ENCODE results near the gene OR56A5.
"Not testable (repeated sequence)": the region's sequence is repeated elsewhere in the genome, so short reads cannot be mapped to it uniquely, and the experiment has no call there.

Gene OR56A5

GRCh38 chr11:5973530-5973929 is 5.2 kb upstream of the OR56A5 start:
- Histone ChIP-seq H3K4me1 (ENCODE audit: control insufficient read depth, low read depth, low read length) (no peaks in the 10 kb centered on the region), H3K4me3 (ENCODE audit: low read length) (no peak overlapping the region), H4K8ac (ENCODE audit: low read depth, low read length) (no peak overlapping the region), H3K79me1 (ENCODE audit: low read length) (no peaks in the 10 kb centered on the region), H3K27me3 (ENCODE audit: insufficient read depth, low read length, poor library complexity) (no peaks in the 10 kb centered on the region), H2BK120ac (ENCODE audit: low read depth, low read length) (no peak overlapping the region), H2AK5ac (ENCODE audit: low read length) (no peak overlapping the region), H3K36me3 (ENCODE audit: control insufficient read depth, insufficient read depth, low read length) (no peaks in the 10 kb centered on the region), H3K9ac (ENCODE audit: low read length) (no peak overlapping the region), H3K56ac (ENCODE audit: low read length) (no peak overlapping the region), H3K27ac (ENCODE audit: low read depth, low read length) (no peak overlapping the region), H2BK15ac (replicated peaks; ENCODE audit: low read depth) (no peak overlapping the region), H3K23ac (ENCODE audit: low read length) (no peak overlapping the region), H3K18ac (ENCODE audit: low read length) (no peak overlapping the region), H2BK5ac (ENCODE audit: low read length) (no peak overlapping the region), H3K4ac (ENCODE audit: low read depth, low read length) (no peak overlapping the region), H3K79me2 (ENCODE audit: control insufficient read depth, insufficient read depth, low read length) (no peaks in the 10 kb centered on the region), H4K5ac (ENCODE audit: low read length) (no peak overlapping the region), H3K4me2 (ENCODE audit: low read length) (no peak overlapping the region)
- WGBS (ENCODE audit: extremely low coverage, insufficient coverage, low lambda C conversion rate), result no CpG with 5 or more reads among the region's 1 CpG
- no peak for DNase-seq

GRCh38 chr11:5967708-5968107 is 586 bp downstream of the OR56A5 start:
- no peak overlapping the region for H2BK5ac ChIP-seq (ENCODE audit: low read length)
- H3K9ac ChIP-seq (ENCODE audit: low read length), result no peak overlapping the region
- no peak overlapping the region for H4K5ac ChIP-seq (ENCODE audit: low read length)
- H3K4me3 ChIP-seq (ENCODE audit: low read length), result no peak overlapping the region
- DNase-seq, result no peak
- H3K23ac ChIP-seq (ENCODE audit: low read length), result no peak overlapping the region
- H2BK15ac ChIP-seq (replicated peaks; ENCODE audit: low read depth), result no peak overlapping the region
- no peaks in the 10 kb centered on the region for H3K36me3 ChIP-seq (ENCODE audit: control insufficient read depth, insufficient read depth, low read length)
- no peak overlapping the region for H3K56ac ChIP-seq (ENCODE audit: low read length)
- no peaks in the 10 kb centered on the region for H3K79me1 ChIP-seq (ENCODE audit: low read length)
- no peak overlapping the region for H4K8ac ChIP-seq (ENCODE audit: low read depth, low read length)
- no peak overlapping the region for H3K18ac ChIP-seq (ENCODE audit: low read length)
- no peaks in the 10 kb centered on the region for H3K79me2 ChIP-seq (ENCODE audit: control insufficient read depth, insufficient read depth, low read length)
- H2AK5ac ChIP-seq (ENCODE audit: low read length), result no peak overlapping the region
- no peak overlapping the region for H3K27ac ChIP-seq (ENCODE audit: low read depth, low read length)
- H3K27me3 ChIP-seq (ENCODE audit: insufficient read depth, low read length, poor library complexity), result no peaks in the 10 kb centered on the region
- H3K4ac ChIP-seq (ENCODE audit: low read depth, low read length), result no peak overlapping the region
- no CpG with 5 or more reads among the region's 3 CpGs for WGBS (ENCODE audit: extremely low coverage, insufficient coverage, low lambda C conversion rate)
- no peaks in the 10 kb centered on the region for H3K4me1 ChIP-seq (ENCODE audit: control insufficient read depth, low read depth, low read length)
- H2BK120ac ChIP-seq (ENCODE audit: low read depth, low read length), result no peak overlapping the region
- H3K4me2 ChIP-seq (ENCODE audit: low read length), result no peak overlapping the region

GRCh38 chr11:5966958-5967357 is 1.3 kb downstream of the OR56A5 start:
- no peak overlapping the region for H3K4ac ChIP-seq (ENCODE audit: low read depth, low read length)
- no peak overlapping the region for H4K8ac ChIP-seq (ENCODE audit: low read depth, low read length)
- H3K79me2 ChIP-seq (ENCODE audit: control insufficient read depth, insufficient read depth, low read length), result no peaks in the 10 kb centered on the region
- no peaks in the 10 kb centered on the region for H3K79me1 ChIP-seq (ENCODE audit: low read length)
- DNase-seq, result no peak
- no peak overlapping the region for H2AK5ac ChIP-seq (ENCODE audit: low read length)
- no peak overlapping the region for H3K4me3 ChIP-seq (ENCODE audit: low read length)
- H3K18ac ChIP-seq (ENCODE audit: low read length), result no peak overlapping the region
- no peak overlapping the region for H3K9ac ChIP-seq (ENCODE audit: low read length)
- H2BK120ac ChIP-seq (ENCODE audit: low read depth, low read length), result no peak overlapping the region
- H2BK5ac ChIP-seq (ENCODE audit: low read length), result no peak overlapping the region
- no peaks in the 10 kb centered on the region for H3K4me1 ChIP-seq (ENCODE audit: control insufficient read depth, low read depth, low read length)
- no CpG with 5 or more reads among the region's 2 CpGs for WGBS (ENCODE audit: extremely low coverage, insufficient coverage, low lambda C conversion rate)
- no peak overlapping the region for H2BK15ac ChIP-seq (replicated peaks; ENCODE audit: low read depth)
- no peak overlapping the region for H3K27ac ChIP-seq (ENCODE audit: low read depth, low read length)
- no peak overlapping the region for H3K4me2 ChIP-seq (ENCODE audit: low read length)
- H4K5ac ChIP-seq (ENCODE audit: low read length), result no peak overlapping the region
- H3K27me3 ChIP-seq (ENCODE audit: insufficient read depth, low read length, poor library complexity), result no peaks in the 10 kb centered on the region
- no peak overlapping the region for H3K56ac ChIP-seq (ENCODE audit: low read length)
- no peak overlapping the region for H3K23ac ChIP-seq (ENCODE audit: low read length)
- H3K36me3 ChIP-seq (ENCODE audit: control insufficient read depth, insufficient read depth, low read length), result no peaks in the 10 kb centered on the region

- not testable (repeated sequence) for H3K9ac ChIP-seq (ENCODE audit: low read length)
Observed at GRCh38 chr11:5960704-5961320, 7.5 kb downstream of the OR56A5 start.

GRCh38 chr11:5955586-5955985 is 12.7 kb downstream of the OR56A5 start:
- no peak overlapping the region for H3K4me3 ChIP-seq (ENCODE audit: low read length)
- no peak overlapping the region for H4K5ac ChIP-seq (ENCODE audit: low read length)
- H3K79me1 ChIP-seq (ENCODE audit: low read length), result no peaks in the 10 kb centered on the region
- H3K4me1 ChIP-seq (ENCODE audit: control insufficient read depth, low read depth, low read length), result no peaks in the 10 kb centered on the region
- no peak overlapping the region for H2BK120ac ChIP-seq (ENCODE audit: low read depth, low read length)
- no peaks in the 10 kb centered on the region for H3K27me3 ChIP-seq (ENCODE audit: insufficient read depth, low read length, poor library complexity)
- H3K9ac ChIP-seq (ENCODE audit: low read length), result no peak overlapping the region
- H3K79me2 ChIP-seq (ENCODE audit: control insufficient read depth, insufficient read depth, low read length), result no peaks in the 10 kb centered on the region
- H2BK15ac ChIP-seq (replicated peaks; ENCODE audit: low read depth), result no peak overlapping the region
- no peak overlapping the region for H3K4me2 ChIP-seq (ENCODE audit: low read length)
- WGBS (ENCODE audit: extremely low coverage, insufficient coverage, low lambda C conversion rate), result no CpG with 5 or more reads among the region's 3 CpGs
- no peak overlapping the region for H4K8ac ChIP-seq (ENCODE audit: low read depth, low read length)
- no peak for DNase-seq
- H3K56ac ChIP-seq (ENCODE audit: low read length), result no peak overlapping the region
- no peak overlapping the region for H2BK5ac ChIP-seq (ENCODE audit: low read length)
- no peak overlapping the region for H3K18ac ChIP-seq (ENCODE audit: low read length)
- H3K36me3 ChIP-seq (ENCODE audit: control insufficient read depth, insufficient read depth, low read length), result no peaks in the 10 kb centered on the region
- H2AK5ac ChIP-seq (ENCODE audit: low read length), result no peak overlapping the region
- H3K27ac ChIP-seq (ENCODE audit: low read depth, low read length), result no peak overlapping the region
- no peak overlapping the region for H3K23ac ChIP-seq (ENCODE audit: low read length)
- no peak overlapping the region for H3K4ac ChIP-seq (ENCODE audit: low read depth, low read length)

More at GRCh38 chr11:5960704-5961320, 7.5 kb downstream of the OR56A5 start:
- H4K8ac ChIP-seq (ENCODE audit: low read depth, low read length); H3K79me1 ChIP-seq (ENCODE audit: low read length); H2BK5ac ChIP-seq (ENCODE audit: low read length); H2BK120ac ChIP-seq (ENCODE audit: low read depth, low read length); H3K27me3 ChIP-seq (ENCODE audit: insufficient read depth, low read length, poor library complexity); H3K36me3 ChIP-seq (ENCODE audit: control insufficient read depth, insufficient read depth, low read length); H2BK15ac ChIP-seq (replicated peaks; ENCODE audit: low read depth); H3K18ac ChIP-seq (ENCODE audit: low read length); H3K23ac ChIP-seq (ENCODE audit: low read length); H3K4ac ChIP-seq (ENCODE audit: low read depth, low read length); H3K56ac ChIP-seq (ENCODE audit: low read length); H3K4me1 ChIP-seq (ENCODE audit: control insufficient read depth, low read depth, low read length); H2AK5ac ChIP-seq (ENCODE audit: low read length); DNase-seq; H3K27ac ChIP-seq (ENCODE audit: low read depth, low read length); H3K79me2 ChIP-seq (ENCODE audit: control insufficient read depth, insufficient read depth, low read length); H4K5ac ChIP-seq (ENCODE audit: low read length); H3K4me3 ChIP-seq (ENCODE audit: low read length); H3K4me2 ChIP-seq (ENCODE audit: low read length): not testable (repeated sequence)
- WGBS (ENCODE audit: extremely low coverage, insufficient coverage, low lambda C conversion rate), result no CpG with 5 or more reads among the region's 40 CpGs

GRCh38 chr11:5941951-5942350 is 26.3 kb downstream of the OR56A5 start, which contains the start of gene OR56A3:
Gene OR56A3, plus strand, starts transcription at chr11:5942251. Its CDS starts 5,096 bp downstream, at chr11:5947347.
- H3K18ac ChIP-seq (ENCODE audit: low read length), result no peak within 1 kb of the TSS
- H2BK5ac ChIP-seq (ENCODE audit: low read length), result no peak within 1 kb of the TSS
- H3K27ac ChIP-seq (ENCODE audit: low read depth, low read length), result no peak within 1 kb of the TSS
- no peaks in the 10 kb centered on the region for H3K79me1 ChIP-seq (ENCODE audit: low read length)
- H3K4me1 ChIP-seq (ENCODE audit: control insufficient read depth, low read depth, low read length), result no peaks in the 10 kb centered on the region
- H4K8ac ChIP-seq (ENCODE audit: low read depth, low read length), result no peak within 1 kb of the TSS
- H3K23ac ChIP-seq (ENCODE audit: low read length), result no peak within 1 kb of the TSS
- H2BK120ac ChIP-seq (ENCODE audit: low read depth, low read length), result no peak within 1 kb of the TSS
- no peaks in the 10 kb centered on the region for H3K36me3 ChIP-seq (ENCODE audit: control insufficient read depth, insufficient read depth, low read length)
- H2BK15ac ChIP-seq (replicated peaks; ENCODE audit: low read depth), result no peak within 1 kb of the TSS
- no peaks in the 10 kb centered on the region for H3K27me3 ChIP-seq (ENCODE audit: insufficient read depth, low read length, poor library complexity)
- DNase-seq, result no peak
- no peak within 1 kb of the TSS for H2AK5ac ChIP-seq (ENCODE audit: low read length)
- H4K5ac ChIP-seq (ENCODE audit: low read length), result no peak within 1 kb of the TSS
- H3K4me3 ChIP-seq (ENCODE audit: low read length), result no peak within 1 kb of the TSS
- H3K9ac ChIP-seq (ENCODE audit: low read length), result no peak within 1 kb of the TSS
- H3K4ac ChIP-seq (ENCODE audit: low read depth, low read length), result no peak within 1 kb of the TSS
- WGBS (ENCODE audit: extremely low coverage, insufficient coverage, low lambda C conversion rate), result no CpG with 5 or more reads among the region's 3 CpGs
- H3K79me2 ChIP-seq (ENCODE audit: control insufficient read depth, insufficient read depth, low read length), result no peaks in the 10 kb centered on the region
- H3K4me2 ChIP-seq (ENCODE audit: low read length), result no peak within 1 kb of the TSS
- no peak within 1 kb of the TSS for H3K56ac ChIP-seq (ENCODE audit: low read length)
